DND-41 (cell line): ENCODE measurements around the gene HCN2.
"Not testable (repeated sequence)": the region's sequence is repeated elsewhere in the genome, so short reads cannot be mapped to it uniquely, and the experiment has no call there.

Experiments used
- ATAC-seq: fragments of 200-7000 bp; cut with Tn5 transposase; 3 replicates; pipeline ENCODE4 v1.9.1; 2021; ENCODE audit warnings: low read depth; ENCODE audit not compliant: insufficient read depth
- DNase-seq: peaks from one replicate; pipeline ENCODE4 v3.0.0-alpha.2; 2020
- H2AFZ ChIP-seq: 2 replicates; pipeline ENCODE4 v1.6.0; 2012; ENCODE audit warnings: low read depth, low read length
- H3K27ac ChIP-seq: 2 replicates; pipeline ENCODE4 v1.5.1; 2012; ENCODE audit warnings: low read length, inconsistent platforms
- H3K27me3 ChIP-seq: fragments of 200-600 bp; sonication (generic); 2 replicates; pipeline ENCODE4 v1.6.0; 2012; ENCODE audit warnings: low read length, mild to moderate bottlenecking, inconsistent platforms; ENCODE audit not compliant: insufficient read depth, poor library complexity
- H3K36me3 ChIP-seq: 2 replicates; pipeline ENCODE4 v1.5.1; 2012; ENCODE audit warnings: low read length, inconsistent platforms; ENCODE audit not compliant: insufficient read depth
- H3K4me1 ChIP-seq: 2 replicates; pipeline ENCODE4 v1.5.1; 2012; ENCODE audit warnings: mild to moderate bottlenecking, low read length; ENCODE audit not compliant: insufficient read depth
- H3K4me2 ChIP-seq: 2 replicates; pipeline ENCODE4 v1.6.0; 2012; ENCODE audit warnings: mild to moderate bottlenecking, moderate library complexity, low read length, inconsistent platforms; ENCODE audit not compliant: insufficient read depth
- H3K4me3 ChIP-seq, 2 experiments: fragments of 200-600 bp in 1 of 2; shearing (Covaris generic) in 1 of 2; 2 replicates each; pipeline ENCODE4 v1.5.1; 2012 to 2016; ENCODE audit warnings: inconsistent platforms in 2 of 2, low read length in 2 of 2, mild to moderate bottlenecking in 2 of 2, low read depth in 1 of 2, moderate library complexity in 1 of 2
- H3K79me2 ChIP-seq: 2 replicates; pipeline ENCODE4 v1.6.0; 2012; ENCODE audit warnings: low read length, inconsistent platforms; ENCODE audit not compliant: insufficient read depth
- H3K9ac ChIP-seq: 2 replicates; pipeline ENCODE4 v1.6.0; 2012; ENCODE audit warnings: low read depth, mild to moderate bottlenecking, inconsistent platforms, low read length, moderate library complexity
- H3K9me3 ChIP-seq: 2 replicates; pipeline ENCODE4 v1.5.1; 2012; ENCODE audit warnings: low read length, moderate library complexity, mild to moderate bottlenecking, inconsistent platforms; ENCODE audit not compliant: insufficient read depth, severe bottlenecking
- H4K20me1 ChIP-seq: 2 replicates; pipeline ENCODE4 v1.6.0; 2012; ENCODE audit warnings: low read length; ENCODE audit not compliant: insufficient read depth
- EZH2 ChIP-seq: IDR thresholded peaks from 3 replicates; pipeline ENCODE4 v1.6.1; 2012; ENCODE audit warnings: borderline replicate concordance, low read depth, mild to moderate bottlenecking, moderate library complexity, low read length, inconsistent platforms; ENCODE audit not compliant: severe bottlenecking
- TF ChIP-seq, protein P1 (sequence below): IDR thresholded peaks from 2 replicates; pipeline ENCODE4 v1.5.1; 2012; ENCODE audit warnings: borderline replicate concordance, low read length, moderate library complexity, mild to moderate bottlenecking; ENCODE audit not compliant: poor library complexity, severe bottlenecking; ENCODE audit errors: extremely low read depth

The HCN2 gene

DNA sequence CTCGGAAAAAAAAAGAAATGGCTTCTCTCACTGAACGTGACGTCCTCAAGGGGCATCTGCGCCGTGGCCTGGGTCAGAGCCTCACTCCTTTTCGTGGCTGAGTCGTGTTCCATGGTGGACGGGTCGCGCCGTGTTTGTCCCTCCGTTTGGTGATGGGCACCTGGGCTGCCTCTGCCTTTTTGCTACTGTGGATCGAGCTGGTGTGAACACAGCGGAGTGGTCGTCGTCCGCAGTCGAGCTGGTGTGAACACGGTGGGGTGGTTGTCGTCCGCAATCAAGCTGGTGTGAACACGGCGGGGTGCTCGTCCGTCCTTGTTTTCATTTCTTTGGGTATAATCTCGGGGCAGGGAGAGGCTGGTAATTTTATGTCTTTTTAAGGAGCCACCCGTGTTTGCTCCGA, 11.6 kb downstream of the HCN2 start:
- no peak overlapping the region for H3K4me2 ChIP-seq
- H2AFZ ChIP-seq: no peak overlapping the region
- H3K4me3 ChIP-seq: no peak overlapping the region
- no peak for ATAC-seq
- TF ChIP-seq EZH2: no peak
- TF ChIP-seq, protein P1, sequence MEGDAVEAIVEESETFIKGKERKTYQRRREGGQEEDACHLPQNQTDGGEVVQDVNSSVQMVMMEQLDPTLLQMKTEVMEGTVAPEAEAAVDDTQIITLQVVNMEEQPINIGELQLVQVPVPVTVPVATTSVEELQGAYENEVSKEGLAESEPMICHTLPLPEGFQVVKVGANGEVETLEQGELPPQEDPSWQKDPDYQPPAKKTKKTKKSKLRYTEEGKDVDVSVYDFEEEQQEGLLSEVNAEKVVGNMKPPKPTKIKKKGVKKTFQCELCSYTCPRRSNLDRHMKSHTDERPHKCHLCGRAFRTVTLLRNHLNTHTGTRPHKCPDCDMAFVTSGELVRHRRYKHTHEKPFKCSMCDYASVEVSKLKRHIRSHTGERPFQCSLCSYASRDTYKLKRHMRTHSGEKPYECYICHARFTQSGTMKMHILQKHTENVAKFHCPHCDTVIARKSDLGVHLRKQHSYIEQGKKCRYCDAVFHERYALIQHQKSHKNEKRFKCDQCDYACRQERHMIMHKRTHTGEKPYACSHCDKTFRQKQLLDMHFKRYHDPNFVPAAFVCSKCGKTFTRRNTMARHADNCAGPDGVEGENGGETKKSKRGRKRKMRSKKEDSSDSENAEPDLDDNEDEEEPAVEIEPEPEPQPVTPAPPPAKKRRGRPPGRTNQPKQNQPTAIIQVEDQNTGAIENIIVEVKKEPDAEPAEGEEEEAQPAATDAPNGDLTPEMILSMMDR: no peak
- H3K79me2 ChIP-seq: no peaks in the 10 kb centered on the region
- 0 out of 2 replicates have a peak, but pooled peaks cover 2% of the 10 kb centered on the region for H3K4me1 ChIP-seq
- no peaks in the 10 kb centered on the region for H3K9me3 ChIP-seq
- H4K20me1 ChIP-seq: no peaks in the 10 kb centered on the region
- no peak overlapping the region for H3K9ac ChIP-seq
- no peak overlapping the region for H3K27ac ChIP-seq
- DNase-seq: no peak
- H3K36me3 ChIP-seq: no peaks in the 10 kb centered on the region
- H3K27me3 ChIP-seq: no peaks in the 10 kb centered on the region

DNA sequence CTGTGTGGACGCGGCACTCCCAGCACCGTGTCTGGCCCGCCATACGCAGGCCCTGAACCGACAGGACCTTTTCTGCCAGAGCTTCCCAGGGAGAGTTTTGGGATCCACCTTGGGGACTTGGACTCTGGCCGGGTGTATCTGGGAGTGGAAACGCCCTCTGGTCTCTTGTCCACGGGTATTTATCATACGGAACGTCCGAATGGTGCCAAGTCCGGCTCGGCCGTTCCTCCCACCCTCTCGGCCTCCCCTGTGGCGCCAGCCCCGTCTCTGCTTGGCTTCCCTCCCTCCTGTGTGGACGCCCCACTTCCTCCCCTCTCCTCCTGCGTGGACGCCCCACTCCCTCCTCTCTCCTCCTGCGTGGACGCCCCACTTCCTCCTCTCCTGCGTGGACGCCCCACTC, 12.1 kb downstream of the HCN2 start:
- no peaks in the 10 kb centered on the region for H3K79me2 ChIP-seq
- TF ChIP-seq, protein P1: no peak
- TF ChIP-seq EZH2: no peak
- H3K4me3 ChIP-seq: no peak overlapping the region
- no peaks in the 10 kb centered on the region for H3K36me3 ChIP-seq
- no peak overlapping the region for H2AFZ ChIP-seq
- DNase-seq (no peak), ATAC-seq (no peak)
- H3K27me3 ChIP-seq: no peaks in the 10 kb centered on the region
- H3K4me1 ChIP-seq: 0 out of 2 replicates have a peak, but pooled peaks cover 2% of the 10 kb centered on the region
- H3K9me3 ChIP-seq: no peaks in the 10 kb centered on the region
- no peaks in the 10 kb centered on the region for H4K20me1 ChIP-seq
- no peak overlapping the region for H3K9ac ChIP-seq
- no peak overlapping the region for H3K27ac ChIP-seq
- H3K4me2 ChIP-seq: no peak overlapping the region

DNA sequence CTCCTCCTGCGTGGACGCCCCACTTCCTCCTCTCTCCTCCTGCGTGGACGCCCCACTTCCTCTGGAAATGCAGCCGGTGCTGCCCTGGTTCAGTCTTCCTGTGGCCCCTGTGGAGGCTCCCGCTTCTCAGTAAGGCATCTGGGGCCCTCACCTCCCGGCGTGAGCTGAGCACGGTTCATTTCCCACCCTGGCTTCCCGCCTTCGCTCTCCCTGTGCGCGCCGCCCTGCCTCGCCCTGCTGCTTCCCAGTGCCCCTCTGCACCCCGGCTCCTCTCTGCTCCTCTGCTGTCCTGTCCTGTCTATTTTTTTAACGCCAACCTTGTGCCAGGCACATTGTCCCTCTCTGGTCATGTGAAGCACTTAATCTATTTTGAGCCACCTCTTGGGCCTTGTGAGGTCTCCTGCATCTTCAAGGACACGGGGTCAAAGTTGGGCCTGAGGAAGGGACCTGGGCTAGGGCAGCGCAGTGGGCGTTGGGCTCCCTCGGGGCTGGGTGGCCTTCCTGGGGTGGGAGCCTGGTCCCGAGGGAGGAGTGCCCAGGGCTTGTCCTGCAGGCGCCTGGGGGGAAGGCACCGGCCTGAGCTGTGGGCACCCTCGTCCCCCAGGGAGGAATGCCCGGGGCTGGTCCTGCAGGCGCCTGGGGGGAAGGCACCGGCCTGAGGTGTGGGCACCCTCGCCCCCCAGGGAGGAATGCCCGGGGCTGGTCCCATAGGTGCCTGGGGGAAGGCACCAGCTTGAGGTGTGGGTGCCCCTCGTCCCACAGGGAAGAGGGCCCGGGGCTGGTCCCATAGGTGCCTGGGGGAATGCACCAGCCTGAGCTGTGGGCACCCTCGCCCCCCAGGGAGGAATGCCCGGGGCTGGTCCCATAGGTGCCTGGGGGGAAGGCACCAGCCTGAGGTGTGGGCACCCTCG, 13.0 kb downstream of the HCN2 start:
- ATAC-seq (no peak), DNase-seq (no peak)
- TF ChIP-seq, protein P1: no peak
- no peak for TF ChIP-seq EZH2
- Histone ChIP-seq H3K4me2 (no peak overlapping the region), H3K27me3 (no peaks in the 10 kb centered on the region), H3K27ac (no peak overlapping the region), H3K9me3 (no peaks in the 10 kb centered on the region), H2AFZ (no peak overlapping the region), H3K36me3 (no peaks in the 10 kb centered on the region), H4K20me1 (no peaks in the 10 kb centered on the region), H3K4me1 (0 out of 2 replicates have a peak, but pooled peaks cover 2% of the 10 kb centered on the region), H3K9ac (no peak overlapping the region), H3K4me3 (no peak overlapping the region), H3K79me2 (no peaks in the 10 kb centered on the region)

DNA sequence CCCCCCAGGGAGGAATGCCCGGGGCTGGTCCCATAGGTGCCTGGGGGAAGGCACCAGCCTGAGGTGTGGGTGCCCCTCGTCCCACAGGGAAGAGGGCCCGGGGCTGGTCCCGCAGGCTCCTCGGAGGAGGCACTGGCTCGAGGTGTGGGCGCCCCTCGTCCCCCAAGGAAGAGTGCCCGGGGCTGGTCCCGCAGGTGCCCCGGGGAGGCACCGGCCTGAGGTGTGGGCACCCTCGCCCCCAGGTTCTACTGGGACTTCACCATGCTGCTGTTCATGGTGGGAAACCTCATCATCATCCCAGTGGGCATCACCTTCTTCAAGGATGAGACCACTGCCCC, 13.6 kb downstream of the HCN2 start:
- H3K4me1 ChIP-seq, H3K27ac ChIP-seq, H3K27me3 ChIP-seq, ATAC-seq, H3K36me3 ChIP-seq, H3K9ac ChIP-seq, H4K20me1 ChIP-seq, H3K4me2 ChIP-seq, H2AFZ ChIP-seq, H3K4me3 ChIP-seq, H3K79me2 ChIP-seq, H3K9me3 ChIP-seq, DNase-seq: not testable (repeated sequence)

DNA sequence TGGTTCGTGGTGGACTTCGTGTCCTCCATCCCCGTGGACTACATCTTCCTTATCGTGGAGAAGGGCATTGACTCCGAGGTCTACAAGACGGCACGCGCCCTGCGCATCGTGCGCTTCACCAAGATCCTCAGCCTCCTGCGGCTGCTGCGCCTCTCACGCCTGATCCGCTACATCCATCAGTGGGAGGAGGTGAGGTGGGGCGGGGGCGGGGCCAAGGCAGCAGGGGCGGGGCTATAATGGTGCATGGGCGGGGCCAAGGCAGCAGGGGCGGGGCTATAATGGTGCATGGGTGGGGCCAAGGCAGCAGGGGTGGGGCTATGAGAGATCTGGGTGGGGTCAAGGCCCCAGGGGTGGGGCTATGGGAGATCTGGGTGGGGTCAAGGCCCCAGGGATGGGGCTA, 14.1 kb downstream of the HCN2 start:
- H4K20me1 ChIP-seq, H3K4me1 ChIP-seq, DNase-seq, H3K27me3 ChIP-seq, H3K79me2 ChIP-seq, H3K4me3 ChIP-seq, H3K4me2 ChIP-seq, H3K9ac ChIP-seq, H2AFZ ChIP-seq, ATAC-seq, H3K9me3 ChIP-seq, H3K27ac ChIP-seq, H3K36me3 ChIP-seq: not testable (repeated sequence)
